Neutrophil (primary cell): ENCODE data around the gene CREB3L2.
"Not testable (repeated sequence)": the region's sequence is repeated elsewhere in the genome, so short reads cannot be mapped to it uniquely, and the experiment has no call there.

Source experiments
- H3K27ac ChIP-seq: fragments of 200-600 bp; sonication (generic); 2 replicates; pipeline ENCODE4 v1.5.1; 2016; ENCODE audit warnings: mild to moderate bottlenecking, moderate library complexity
- H3K27me3 ChIP-seq: fragments of 200-600 bp; sonication (generic); 2 replicates; pipeline ENCODE4 v1.6.0; 2016; ENCODE audit warnings: mild to moderate bottlenecking
- H3K36me3 ChIP-seq: fragments of 200-600 bp; sonication (generic); 2 replicates; pipeline ENCODE4 v1.5.1; 2017
- H3K4me1 ChIP-seq, 2 experiments: fragments of 200-600 bp in 1 of 2; sonication (generic) in 1 of 2; 1 replicate in 1 of 2; 2 replicates in 1 of 2; pipeline versions ENCODE4 v1.5.1 to v1.6.1; 2013 to 2016; ENCODE audit warnings: low read depth in 1 of 2, low read length in 1 of 2, mild to moderate bottlenecking in 1 of 2, moderate library complexity in 1 of 2; ENCODE audit not compliant: control insufficient read depth in 1 of 2, insufficient read depth in 1 of 2
- H3K4me3 ChIP-seq, 2 experiments: fragments of 200-600 bp in 1 of 2; sonication (generic) in 1 of 2; 1 replicate in 1 of 2; 2 replicates in 1 of 2; pipeline ENCODE4 v1.5.1; 2013 to 2016; ENCODE audit warnings: low read depth in 1 of 2, low read length in 1 of 2, mild to moderate bottlenecking in 1 of 2, moderate library complexity in 1 of 2
- H3K9me3 ChIP-seq: fragments of 200-600 bp; sonication (generic); 2 replicates; pipeline ENCODE4 v1.5.1; 2016
- TF ChIP-seq, protein P1 (sequence below): fragments of 200-600 bp; sonication (generic); IDR thresholded peaks from 2 replicates; pipeline ENCODE4 v1.5.1; 2016; ENCODE audit warnings: antibody characterized with exemption

Gene CREB3L2

DNA sequence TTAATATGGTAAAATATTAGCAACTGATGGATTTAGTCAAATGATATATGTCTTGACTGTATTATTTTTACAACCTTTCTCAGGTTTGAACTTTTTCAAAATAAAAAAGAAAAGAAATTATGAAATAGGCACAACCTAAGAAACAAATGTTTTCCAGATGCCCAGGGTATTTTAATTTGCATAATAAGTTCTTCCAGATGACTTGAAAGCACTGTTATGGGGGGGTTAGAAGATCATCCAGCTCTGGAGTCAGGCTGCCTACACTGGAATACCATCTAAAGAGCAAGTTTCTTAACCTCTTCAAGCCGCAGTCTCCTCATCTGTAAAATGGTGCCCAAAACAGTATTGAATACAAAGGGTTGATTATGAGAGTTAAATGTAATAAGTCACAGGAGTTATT, 32.1 kb downstream of the CREB3L2 start:
- TF ChIP-seq, protein P1, sequence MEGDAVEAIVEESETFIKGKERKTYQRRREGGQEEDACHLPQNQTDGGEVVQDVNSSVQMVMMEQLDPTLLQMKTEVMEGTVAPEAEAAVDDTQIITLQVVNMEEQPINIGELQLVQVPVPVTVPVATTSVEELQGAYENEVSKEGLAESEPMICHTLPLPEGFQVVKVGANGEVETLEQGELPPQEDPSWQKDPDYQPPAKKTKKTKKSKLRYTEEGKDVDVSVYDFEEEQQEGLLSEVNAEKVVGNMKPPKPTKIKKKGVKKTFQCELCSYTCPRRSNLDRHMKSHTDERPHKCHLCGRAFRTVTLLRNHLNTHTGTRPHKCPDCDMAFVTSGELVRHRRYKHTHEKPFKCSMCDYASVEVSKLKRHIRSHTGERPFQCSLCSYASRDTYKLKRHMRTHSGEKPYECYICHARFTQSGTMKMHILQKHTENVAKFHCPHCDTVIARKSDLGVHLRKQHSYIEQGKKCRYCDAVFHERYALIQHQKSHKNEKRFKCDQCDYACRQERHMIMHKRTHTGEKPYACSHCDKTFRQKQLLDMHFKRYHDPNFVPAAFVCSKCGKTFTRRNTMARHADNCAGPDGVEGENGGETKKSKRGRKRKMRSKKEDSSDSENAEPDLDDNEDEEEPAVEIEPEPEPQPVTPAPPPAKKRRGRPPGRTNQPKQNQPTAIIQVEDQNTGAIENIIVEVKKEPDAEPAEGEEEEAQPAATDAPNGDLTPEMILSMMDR = no peak
- Histone ChIP-seq H3K36me3 (no peaks in the 10 kb centered on the region), H3K9me3 (no peaks in the 10 kb centered on the region), H3K4me1 (peaks cover 0 to 10% of the 10 kb centered on the region in 2 experiments), H3K27ac (no peak overlapping the region), H3K27me3 (no peaks in the 10 kb centered on the region), H3K4me3 (no peak overlapping the region)

DNA sequence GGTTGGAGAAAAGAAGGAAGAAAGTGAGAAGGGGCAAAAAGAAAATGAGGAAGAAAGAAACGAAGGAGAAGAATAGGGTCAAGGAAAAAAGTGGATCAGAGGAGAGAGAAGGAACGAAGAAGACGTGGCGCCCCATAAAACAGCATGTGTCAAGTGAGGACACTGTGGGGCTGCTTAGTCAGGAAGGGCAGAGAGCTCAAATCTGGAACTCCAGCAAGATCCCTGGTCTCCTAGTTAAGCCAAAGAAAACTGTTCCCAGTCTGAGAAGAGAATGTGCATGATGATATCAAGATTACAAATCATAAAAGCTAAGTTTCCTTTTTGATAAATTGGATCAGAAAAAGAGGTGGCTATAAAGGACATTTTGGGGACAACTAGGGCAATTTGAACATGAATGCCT, 33.0 kb downstream of the CREB3L2 start:
- Histone ChIP-seq H3K4me1 (peaks cover 0 to 10% of the 10 kb centered on the region in 2 experiments), H3K27ac (no peak overlapping the region), H3K27me3 (no peaks in the 10 kb centered on the region), H3K36me3 (no peaks in the 10 kb centered on the region), H3K4me3 (no peak overlapping the region), H3K9me3 (no peaks in the 10 kb centered on the region)
- TF ChIP-seq, protein P1 = no peak

GRCh38 chr7:137968339-137968738, 33.5 kb downstream of the CREB3L2 start:
- not testable (repeated sequence) for H3K4me3 ChIP-seq, H3K27ac ChIP-seq, H3K36me3 ChIP-seq, H3K27me3 ChIP-seq, H3K9me3 ChIP-seq
- H3K4me1 ChIP-seq = peaks cover 0 to 10% of the 10 kb centered on the region in 2 experiments

GRCh38 chr7:137967143-137968018, 34.5 kb downstream of the CREB3L2 start:
- Histone ChIP-seq H3K4me3 (no peak overlapping the region), H3K4me1 (peaks cover 0 to 10% of the 10 kb centered on the region in 2 experiments), H3K27me3 (no peaks in the 10 kb centered on the region), H3K36me3 (no peaks in the 10 kb centered on the region), H3K9me3 (no peaks in the 10 kb centered on the region), H3K27ac (no peak overlapping the region)
- TF ChIP-seq, protein P1 = no peak

GRCh38 chr7:137966641-137967142, 35.2 kb downstream of the CREB3L2 start:
- H3K4me3 ChIP-seq = no peak overlapping the region
- no peaks in the 10 kb centered on the region for H3K9me3 ChIP-seq
- no peaks in the 10 kb centered on the region for H3K27me3 ChIP-seq
- H3K27ac ChIP-seq = no peak overlapping the region
- H3K36me3 ChIP-seq = no peaks in the 10 kb centered on the region
- H3K4me1 ChIP-seq = peaks cover 0 to 12% of the 10 kb centered on the region in 2 experiments
- TF ChIP-seq, protein P1 = no peak

- Histone ChIP-seq H3K9me3 (no peaks in the 10 kb centered on the region), H3K27me3 (no peaks in the 10 kb centered on the region), H3K4me1 (peaks cover 3 to 16% of the 10 kb centered on the region in 2 experiments), H3K4me3 (no peak overlapping the region), H3K27ac (no peak overlapping the region), H3K36me3 (no peaks in the 10 kb centered on the region)
- TF ChIP-seq, protein P1 = no peak
These were observed 35.8 kb downstream of the CREB3L2 start for GRCh38 chr7:137965942-137966640.
